ENCODE results near the gene ITGBL1. TPM values are rescaled to one million over a fixed set of nuclear protein-coding genes. Genes with fewer than 3 reads are reported as not detected.

ITGBL1 gene
- total RNA-seq, 4 donors from 2014 or later, result 1.8 to 19.4 (median 2.6) TPM; not detected in 1

DNA sequence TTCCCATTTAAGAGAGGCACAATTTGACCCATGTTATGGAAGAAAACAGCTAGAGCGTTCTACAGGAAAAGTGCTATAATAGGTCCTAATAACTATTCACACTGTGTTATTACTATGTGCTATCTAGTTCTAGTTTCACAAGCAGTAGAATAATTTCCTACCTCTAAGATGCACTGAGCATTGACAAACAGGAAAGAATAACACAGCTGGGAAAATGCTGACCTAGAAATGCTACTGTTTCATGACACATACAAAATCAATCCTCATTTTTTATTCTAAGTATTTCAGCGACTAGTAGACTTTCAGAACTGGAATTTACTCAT lies 259.5 kb downstream of the ITGBL1 start:
- Histone ChIP-seq H3K27ac (no peak overlapping the region), H3K9me3 (no peaks in the 10 kb centered on the region), H3K36me3 (no peaks in the 10 kb centered on the region), H3K4me1 (no peaks in the 10 kb centered on the region), H3K27me3 (no peaks in the 10 kb centered on the region), H3K4me3 (no peak overlapping the region)
- TF ChIP-seq POLR2A (IDR thresholded peaks at IDR 0.05), result no peak
- TF ChIP-seq, protein P1, sequence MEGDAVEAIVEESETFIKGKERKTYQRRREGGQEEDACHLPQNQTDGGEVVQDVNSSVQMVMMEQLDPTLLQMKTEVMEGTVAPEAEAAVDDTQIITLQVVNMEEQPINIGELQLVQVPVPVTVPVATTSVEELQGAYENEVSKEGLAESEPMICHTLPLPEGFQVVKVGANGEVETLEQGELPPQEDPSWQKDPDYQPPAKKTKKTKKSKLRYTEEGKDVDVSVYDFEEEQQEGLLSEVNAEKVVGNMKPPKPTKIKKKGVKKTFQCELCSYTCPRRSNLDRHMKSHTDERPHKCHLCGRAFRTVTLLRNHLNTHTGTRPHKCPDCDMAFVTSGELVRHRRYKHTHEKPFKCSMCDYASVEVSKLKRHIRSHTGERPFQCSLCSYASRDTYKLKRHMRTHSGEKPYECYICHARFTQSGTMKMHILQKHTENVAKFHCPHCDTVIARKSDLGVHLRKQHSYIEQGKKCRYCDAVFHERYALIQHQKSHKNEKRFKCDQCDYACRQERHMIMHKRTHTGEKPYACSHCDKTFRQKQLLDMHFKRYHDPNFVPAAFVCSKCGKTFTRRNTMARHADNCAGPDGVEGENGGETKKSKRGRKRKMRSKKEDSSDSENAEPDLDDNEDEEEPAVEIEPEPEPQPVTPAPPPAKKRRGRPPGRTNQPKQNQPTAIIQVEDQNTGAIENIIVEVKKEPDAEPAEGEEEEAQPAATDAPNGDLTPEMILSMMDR (IDR thresholded peaks at IDR 0.05), result no peak
- intact Hi-C loops (cut with DNase I; ENCODE audit: low total_unique reads), result no loop called here
- DNase-seq, result no peak

DNA sequence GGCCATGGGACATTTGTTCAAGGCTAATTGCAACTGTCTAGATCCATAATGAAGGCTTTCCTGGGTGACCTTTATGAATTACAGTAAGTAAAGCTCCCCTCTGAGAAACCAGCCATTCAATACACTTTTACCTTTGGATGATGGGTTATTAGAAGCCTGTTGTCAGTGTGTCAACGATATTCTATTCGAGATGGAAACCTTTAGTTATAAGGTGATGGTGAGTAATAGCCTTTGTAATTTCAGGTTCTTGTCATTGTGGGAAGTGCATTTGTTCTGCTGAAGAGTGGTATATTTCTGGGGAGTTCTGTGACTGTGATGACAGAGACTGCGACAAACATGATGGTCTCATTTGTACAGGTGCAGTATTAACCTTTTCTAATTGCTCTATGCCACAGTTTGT lies 261.7 kb downstream of the ITGBL1 start:
- no peaks in the 10 kb centered on the region for H3K36me3 ChIP-seq
- DNase-seq, result no peak
- H3K27me3 ChIP-seq, result no peaks in the 10 kb centered on the region
- no peaks in the 10 kb centered on the region for H3K4me1 ChIP-seq
- intact Hi-C loops (cut with DNase I; ENCODE audit: low total_unique reads), result no loop called here
- TF ChIP-seq, protein P1 (IDR thresholded peaks at IDR 0.05), result no peak
- no peak for TF ChIP-seq POLR2A (IDR thresholded peaks at IDR 0.05)
- H3K27ac ChIP-seq, result no peak overlapping the region
- H3K9me3 ChIP-seq, result no peaks in the 10 kb centered on the region
- H3K4me3 ChIP-seq, result no peak overlapping the region

DNA sequence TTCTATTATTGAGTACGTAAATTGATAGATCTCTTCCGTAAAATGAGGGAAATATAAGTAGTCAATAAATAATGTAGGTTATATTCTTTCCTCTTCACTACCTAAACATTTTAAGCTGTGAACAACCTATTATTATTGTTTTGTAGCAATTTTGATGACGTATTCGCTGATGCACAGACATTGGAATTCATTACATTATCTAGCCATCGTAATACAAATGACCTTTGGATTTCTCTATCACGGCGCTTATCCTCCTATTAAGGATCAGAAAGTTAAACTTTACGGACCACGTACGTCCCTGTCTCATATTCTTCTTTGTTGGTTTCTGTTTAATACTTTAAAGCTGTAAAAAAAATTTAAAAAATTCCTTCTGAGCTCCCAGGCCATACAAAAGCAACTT lies 264.9 kb downstream of the ITGBL1 start:
- TF ChIP-seq, protein P1 (IDR thresholded peaks at IDR 0.05), result no peak
- no peak for TF ChIP-seq POLR2A (IDR thresholded peaks at IDR 0.05)
- Histone ChIP-seq H3K27ac (no peak overlapping the region), H3K4me1 (no peaks in the 10 kb centered on the region), H3K36me3 (no peaks in the 10 kb centered on the region), H3K27me3 (no peaks in the 10 kb centered on the region), H3K9me3 (no peaks in the 10 kb centered on the region), H3K4me3 (no peak overlapping the region)
- DNase-seq, result no peak
- intact Hi-C loops (cut with DNase I; ENCODE audit: low total_unique reads), result no loop called here

DNA sequence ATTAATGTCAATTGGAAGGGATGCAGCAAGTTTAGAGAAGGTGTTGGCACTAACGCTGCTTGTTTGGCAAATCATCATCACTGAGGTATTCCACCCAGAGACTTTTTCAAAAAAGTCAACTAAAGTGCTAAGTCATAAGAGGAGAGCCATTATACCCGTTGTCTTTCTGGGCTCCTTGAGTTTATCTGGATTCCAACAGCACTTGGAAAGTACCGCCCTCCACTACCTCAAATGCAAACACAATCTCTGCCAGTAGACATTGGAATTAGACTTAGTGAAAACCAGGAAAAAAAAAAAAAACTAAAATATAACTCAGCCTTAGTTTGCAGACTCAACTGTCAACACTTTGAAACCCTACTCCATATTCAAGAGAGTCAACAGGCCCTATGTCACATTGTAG lies 266.0 kb downstream of the ITGBL1 start:
- H3K27ac ChIP-seq, result no peak overlapping the region
- no peaks in the 10 kb centered on the region for H3K36me3 ChIP-seq
- no peaks in the 10 kb centered on the region for H3K9me3 ChIP-seq
- H3K27me3 ChIP-seq, result no peaks in the 10 kb centered on the region
- DNase-seq, result no peak
- intact Hi-C loops (cut with DNase I; ENCODE audit: low total_unique reads), result no loop called here
- H3K4me3 ChIP-seq, result no peak overlapping the region
- H3K4me1 ChIP-seq, result no peaks in the 10 kb centered on the region
- TF ChIP-seq POLR2A (IDR thresholded peaks at IDR 0.05), result no peak
- TF ChIP-seq, protein P1 (IDR thresholded peaks at IDR 0.05), result no peak

DNA sequence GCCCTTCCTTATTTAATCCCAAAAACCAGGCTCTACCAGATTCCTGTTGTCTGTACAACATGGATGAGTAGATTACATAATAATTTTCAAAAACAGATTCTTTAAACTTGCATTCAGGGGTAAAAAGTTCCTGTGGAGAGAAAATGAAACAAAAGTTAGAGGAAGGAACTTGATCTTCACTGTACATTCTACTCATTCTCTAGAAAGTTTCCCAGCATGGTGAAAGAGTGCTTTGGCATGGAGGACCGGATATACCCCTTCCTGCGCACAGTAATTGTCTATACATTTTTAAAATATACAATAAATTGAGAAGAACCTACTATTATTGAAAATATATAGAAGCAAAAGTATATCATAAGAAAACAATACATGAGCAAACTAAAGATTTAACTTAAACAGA lies 274.2 kb downstream of the ITGBL1 start:
- Histone ChIP-seq H3K27me3 (no peaks in the 10 kb centered on the region), H3K9me3 (no peaks in the 10 kb centered on the region), H3K4me1 (no peaks in the 10 kb centered on the region), H3K4me3 (no peak overlapping the region), H3K27ac (no peak overlapping the region), H3K36me3 (no peaks in the 10 kb centered on the region)
- DNase-seq, result no peak
- TF ChIP-seq, protein P1 (IDR thresholded peaks at IDR 0.05), result no peak
- no peak for TF ChIP-seq POLR2A (IDR thresholded peaks at IDR 0.05)
- intact Hi-C loops (cut with DNase I; ENCODE audit: low total_unique reads), result no loop called here
